H1 (cell line): ENCODE results near the gene TNFRSF8. TPM values are rescaled to one million over a fixed set of nuclear protein-coding genes. Genes with fewer than 3 reads are reported as not detected.

Source experiments
- CTCF ChIA-PET: fragments of 300-600 bp; sonication (Branson Sonifier 250); formaldehyde crosslinking; loops from one replicate; lab custom pipeline; 2021; ENCODE audit not compliant: partially characterized antibody; lab: Charles Lee
- POLR2A ChIA-PET: fragments of 300-600 bp; sonication (Branson Sonifier 250); formaldehyde crosslinking; loops from one replicate; lab custom pipeline; 2021; ENCODE audit warnings: inconsistent platforms; ENCODE audit not compliant: partially characterized antibody; lab: Charles Lee
- DNase-seq, 2 experiments: peaks; one replicate each; pipeline versions ENCODE4 v3.0.0 to v3.0.0-alpha.2; 2010 to 2022; ENCODE audit warnings: low spot score in 2 of 2, low read depth in 1 of 2, mixed read lengths in 1 of 2
- FAIRE-seq: peaks from 2 replicates; lab custom pipeline; 2011; peaks lifted over from hg19 to GRCh38; lab: Jason Lieb, UNC
- H2AFZ ChIP-seq: 2 replicates; pipeline ENCODE4 v1.8.1; 2012; ENCODE audit warnings: low read length, inconsistent platforms
- H2AK5ac ChIP-seq: 2 replicates; pipeline ENCODE4 v1.6.1; 2013; ENCODE audit warnings: low read depth, low read length
- H2BK120ac ChIP-seq: replicated peaks from 2 replicates; pipeline ENCODE3; 2013; ENCODE audit warnings: low read depth, low read length, inconsistent platforms
- H2BK12ac ChIP-seq: 2 replicates; pipeline ENCODE4 v1.6.1; 2013; ENCODE audit warnings: low read depth, low read length
- H2BK15ac ChIP-seq: 2 replicates; pipeline ENCODE4 v1.6.1; 2013; ENCODE audit warnings: low read length
- H2BK20ac ChIP-seq: 2 replicates; pipeline ENCODE4 v1.6.1; 2013; ENCODE audit warnings: low read length
- H2BK5ac ChIP-seq: 2 replicates; pipeline ENCODE4 v1.6.1; 2013; ENCODE audit warnings: low read depth, low read length
- H3K14ac ChIP-seq: 2 replicates; pipeline ENCODE4 v1.6.1; 2013; ENCODE audit warnings: inconsistent platforms; ENCODE audit not compliant: insufficient read length
- H3K18ac ChIP-seq: 2 replicates; pipeline ENCODE4 v1.6.1; 2013; ENCODE audit warnings: low read length; ENCODE audit errors: extremely low read depth
- H3K23ac ChIP-seq: 2 replicates; pipeline ENCODE4 v1.6.1; 2013; ENCODE audit warnings: inconsistent platforms; ENCODE audit not compliant: insufficient read length
- H3K23me2 ChIP-seq: 2 replicates; pipeline ENCODE4 v1.6.1; 2013; ENCODE audit warnings: low read depth, low read length
- H3K27ac ChIP-seq: 2 replicates; pipeline ENCODE4 v1.6.1; 2011; ENCODE audit warnings: low read depth, low read length, inconsistent platforms
- H3K27me3 ChIP-seq, 4 experiments: replicated peaks in 1 of 4; 1 replicate in 1 of 4; 2 replicates in 3 of 4; pipeline versions ENCODE4 v1.6.1 to v1.8.1; 2011 to 2013; ENCODE audit warnings: low read length in 3 of 4, mild to moderate bottlenecking in 3 of 4, inconsistent platforms in 2 of 4, mixed read lengths in 2 of 4, moderate library complexity in 1 of 4; ENCODE audit not compliant: control insufficient read depth in 3 of 4, insufficient read depth in 3 of 4; ENCODE audit errors: extremely low read depth in 1 of 4
- H3K36me3 ChIP-seq, 4 experiments: 2 replicates each; pipeline versions ENCODE4 v1.6.1 to v1.8.1; 2011 to 2013; ENCODE audit warnings: mild to moderate bottlenecking in 4 of 4, low read length in 3 of 4, moderate library complexity in 2 of 4, control low read depth in 1 of 4, inconsistent platforms in 1 of 4; ENCODE audit not compliant: insufficient read depth in 4 of 4, control insufficient read depth in 2 of 4
- H3K4ac ChIP-seq: replicated peaks from 2 replicates; pipeline ENCODE3; 2013; ENCODE audit warnings: low read length, low read depth, mixed read lengths, inconsistent platforms; ENCODE audit not compliant: insufficient read length
- H3K4me1 ChIP-seq, 4 experiments: replicated peaks in 1 of 4; 1 replicate in 1 of 4; 2 replicates in 3 of 4; pipeline versions ENCODE4 v1.6.1 to v1.8.1; 2011 to 2013; ENCODE audit warnings: low read length in 3 of 4, inconsistent platforms in 2 of 4, mixed read lengths in 1 of 4; ENCODE audit not compliant: insufficient read depth in 4 of 4, control insufficient read depth in 3 of 4
- H3K4me2 ChIP-seq, 2 experiments: 2 replicates each; pipeline versions ENCODE4 v1.6.1 to v1.8.1; 2011 to 2013; ENCODE audit warnings: low read depth in 2 of 2, low read length in 2 of 2, control low read depth in 1 of 2, inconsistent platforms in 1 of 2, mild to moderate bottlenecking in 1 of 2; ENCODE audit not compliant: insufficient read depth in 1 of 2
- H3K4me3 ChIP-seq, 4 experiments: fragments of 200-600, 300-600 bp in 1 of 4; sonication (generic), shearing (Covaris generic), sonication (Bioruptor Twin) in 1 of 4; 2 replicates each; pipeline versions ENCODE4 v1.5.1 to v1.8.1; 2011 to 2016; ENCODE audit warnings: low read length in 4 of 4, low read depth in 3 of 4, control low read depth in 2 of 4, inconsistent platforms in 2 of 4, mild to moderate bottlenecking in 2 of 4, mixed read lengths in 1 of 4, moderate library complexity in 1 of 4; ENCODE audit not compliant: insufficient read depth in 2 of 4; ENCODE audit errors: extremely low read depth in 1 of 4
- H3K56ac ChIP-seq: replicated peaks from 2 replicates; pipeline ENCODE3; 2013; ENCODE audit warnings: low read depth, mild to moderate bottlenecking, mixed read lengths, low read length, inconsistent platforms; ENCODE audit not compliant: insufficient read length
- H3K79me1 ChIP-seq: 2 replicates; pipeline ENCODE4 v1.6.1; 2013; ENCODE audit warnings: low read depth, low read length, control low read depth
- H3K79me2 ChIP-seq, 2 experiments: 2 replicates each; pipeline versions ENCODE4 v1.6.1 to v1.8.1; 2012 to 2013; ENCODE audit warnings: low read length in 2 of 2, mild to moderate bottlenecking in 2 of 2, inconsistent platforms in 1 of 2; ENCODE audit not compliant: insufficient read depth in 2 of 2, control insufficient read depth in 1 of 2
- H3K9ac ChIP-seq, 4 experiments: replicated peaks in 1 of 4; 1 replicate in 1 of 4; 2 replicates in 3 of 4; pipeline versions ENCODE4 v1.6.1 to v1.8.1; 2011 to 2013; ENCODE audit warnings: low read depth in 3 of 4, low read length in 3 of 4, control low read depth in 2 of 4, mild to moderate bottlenecking in 2 of 4, moderate library complexity in 2 of 4, inconsistent platforms in 1 of 4; ENCODE audit errors: extremely low read depth in 1 of 4
- H3K9me3 ChIP-seq, 2 experiments: 2 replicates each; pipeline versions ENCODE4 v1.6.1 to v1.8.1; 2012 to 2013; ENCODE audit warnings: mild to moderate bottlenecking in 2 of 2, moderate library complexity in 2 of 2, control low read depth in 1 of 2, inconsistent platforms in 1 of 2, low read depth in 1 of 2, low read length in 1 of 2, mixed read lengths in 1 of 2; ENCODE audit not compliant: insufficient read depth in 2 of 2
- H4K20me1 ChIP-seq, 2 experiments: replicated peaks in 1 of 2; 2 replicates each; pipeline versions ENCODE3 to v1.8.1; 2011 to 2013; ENCODE audit warnings: inconsistent platforms in 2 of 2, low read length in 2 of 2, mild to moderate bottlenecking in 1 of 2; ENCODE audit not compliant: insufficient read depth in 2 of 2, control insufficient read depth in 1 of 2
- H4K5ac ChIP-seq: 2 replicates; pipeline ENCODE4 v1.6.1; 2013; ENCODE audit warnings: low read length, low read depth, mixed read lengths, inconsistent platforms; ENCODE audit not compliant: insufficient read length
- H4K8ac ChIP-seq: 2 replicates; pipeline ENCODE4 v1.8.0; 2013; ENCODE audit warnings: mild to moderate bottlenecking, moderate library complexity, low read length, inconsistent platforms; ENCODE audit not compliant: insufficient read depth; ENCODE audit errors: extremely low read depth
- H4K91ac ChIP-seq: replicated peaks from 2 replicates; pipeline ENCODE3; 2013; ENCODE audit warnings: low read length, mixed read lengths, inconsistent platforms; ENCODE audit not compliant: insufficient read length
- CBX8 ChIP-seq: fragments of 300-800, 300-1000 bp; sonication (generic); IDR thresholded peaks from 2 replicates; pipeline ENCODE4 v1.7.1; 2016; ENCODE audit warnings: low read depth, low read length, borderline replicate concordance
- CTBP2 ChIP-seq: IDR thresholded peaks from 2 replicates; pipeline ENCODE4 v1.7.0; 2011; ENCODE audit warnings: borderline replicate concordance, mild to moderate bottlenecking, moderate library complexity, mixed read lengths, low read length; ENCODE audit not compliant: insufficient read depth, insufficient read length
- GTF2F1 ChIP-seq: IDR thresholded peaks from 2 replicates; pipeline ENCODE4 v1.6.1; 2012; ENCODE audit warnings: low read depth, low read length, improper control_type of control experiment, borderline replicate concordance
- POU5F1 ChIP-seq: IDR thresholded peaks from 2 replicates; pipeline ENCODE4 v1.6.1; 2011; ENCODE audit warnings: low read depth, mild to moderate bottlenecking, low read length, moderate library complexity
- SIN3A ChIP-seq, 2 experiments: IDR thresholded peaks in 1 of 2; conservative IDR thresholded peaks in 1 of 2; 2 replicates each; pipeline ENCODE4 v1.6.1; 2011 to 2012; ENCODE audit warnings: low read length in 2 of 2, improper control_type of control experiment in 1 of 2, low read depth in 1 of 2, mild to moderate bottlenecking in 1 of 2
- TAF7 ChIP-seq: optimal IDR thresholded peaks from 2 replicates; pipeline ENCODE3; 2011; ENCODE audit warnings: low read depth, mild to moderate bottlenecking, inconsistent platforms, low read length, moderate library complexity, borderline replicate concordance
- WGBS, 2 experiments: shearing (Covaris generic) in 1 of 2; methylation state at CpG; one replicate each; pipeline versions ENCODE4 v1.1.6 to v1.1.7; 2013 to 2015; ENCODE audit warnings: low lambda C conversion rate in 2 of 2, mixed read lengths in 2 of 2, inconsistent platforms in 1 of 2, low coverage in 1 of 2, missing lambda C conversion rate in 1 of 2; ENCODE audit not compliant: insufficient replicate concordance in 2 of 2, insufficient coverage in 1 of 2, insufficient read length in 1 of 2; ENCODE audit errors: extremely low coverage in 1 of 2, missing lambda C conversion rate in 1 of 2; 5-methylcytosine and 5-hydroxymethylcytosine counted together
- polyA plus RNA-seq, 7 experiments: library from polyadenylated mRNA; depleted of rRNA in 3 of 7; stranded (reverse) in 5 of 7; unstranded in 2 of 7; fragments of >200 nt in 5 of 7; fragments of 200-250 nt in 2 of 7; gene quantifications; 1 replicate in 5 of 7; 2 replicates in 1 of 7; 4 replicates in 1 of 7; pipeline versions ENCODE4 v1.2.1 to v1.2.3, GENCODE V29; 2011 to 2013; ENCODE audit warnings: missing spikeins in 2 of 7, mixed read lengths in 2 of 7
- total RNA-seq: library from RNA; stranded (reverse); fragmentation: NEBNext Ultra II Directional; extraction: Animal tissue kit (Norgen Biotek cat#: 25700); gene quantifications from 2 replicates; pipeline ENCODE4 v1.2.1, GENCODE V29; 2021

TNFRSF8 gene
- total and polyA plus RNA-seq, 2 of the 8 experiments (the other 6 are each of a cell fraction or from before 2014, with no cell fraction given): 23.2 to 32.7 TPM

DNA sequence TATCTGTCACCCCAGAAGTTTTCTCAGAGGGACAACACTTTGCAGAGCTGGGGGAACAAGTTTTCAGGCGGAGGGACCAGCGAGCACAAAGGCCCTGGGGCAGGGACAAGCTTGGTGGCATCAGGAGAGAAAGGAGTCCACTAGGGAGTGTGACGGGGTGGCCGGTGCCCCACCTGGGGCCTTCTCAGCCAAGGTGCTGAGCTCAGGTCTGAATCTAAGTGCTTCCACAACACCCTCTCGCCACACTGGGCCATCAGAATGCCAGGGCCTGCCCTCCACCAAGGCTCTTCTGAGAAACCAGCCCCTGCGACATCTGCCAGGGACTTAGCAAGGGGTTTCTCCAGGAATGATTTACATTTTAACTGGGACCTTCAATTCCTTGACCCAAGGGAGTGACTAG, 7.8 kb upstream of the TNFRSF8 start:
- no peak overlapping the region for H4K5ac ChIP-seq
- no peak overlapping the region for H2BK15ac ChIP-seq
- no peak overlapping the region for H3K9ac ChIP-seq
- H2AFZ ChIP-seq: no peak overlapping the region
- H4K91ac ChIP-seq: no peak overlapping the region
- no peak overlapping the region for H3K56ac ChIP-seq
- H3K23me2 ChIP-seq: no peaks in the 10 kb centered on the region
- no peaks in the 10 kb centered on the region; a peak in 1 of 7 replicates for H3K27me3 ChIP-seq
- peaks cover 0 to 7% (median 3%) of the 10 kb centered on the region in 4 experiments; a peak in 3 of 7 replicates for H3K4me1 ChIP-seq
- no peak for DNase-seq
- no peak overlapping the region for H3K4ac ChIP-seq
- no peak overlapping the region for H2BK20ac ChIP-seq
- H3K79me2 ChIP-seq: no peaks in the 10 kb centered on the region
- no peak overlapping the region for H3K4me2 ChIP-seq
- POLR2A ChIA-PET: interaction anchor here (0.9 to 2.6 kb wide), 4 partner anchors 8 to 146 kb away, joined by 3 to 6 read pairs (median 4); partner anchors contain the start of gene TNFRSF8
- no peak overlapping the region for H3K23ac ChIP-seq
- CTCF ChIA-PET: interaction anchor here (0.7 to 3.3 kb wide), 4 partner anchors 10 to 24 kb away, joined by 3 to 21 read pairs (median 4); no protein-coding TSS in a partner anchor
- no peak overlapping the region for H2BK5ac ChIP-seq
- H3K14ac ChIP-seq: no peak overlapping the region
- no peak overlapping the region for H2BK120ac ChIP-seq
- no peak overlapping the region for H2BK12ac ChIP-seq
- H3K79me1 ChIP-seq: no peaks in the 10 kb centered on the region
- FAIRE-seq: no peak
- no peaks in the 10 kb centered on the region for H3K9me3 ChIP-seq
- no peak overlapping the region for H2AK5ac ChIP-seq
- H3K27ac ChIP-seq: no peak overlapping the region
- no peaks in the 10 kb centered on the region for H4K20me1 ChIP-seq
- no peaks in the 10 kb centered on the region for H3K36me3 ChIP-seq
- no peak overlapping the region; the same call in 1 of the 2 replicates for H3K18ac ChIP-seq
- H4K8ac ChIP-seq: no peak overlapping the region
- WGBS, 2 experiments: 90% methylated on average over 6 of the region's 6 CpGs; no CpG with 5 or more reads in 1 of the 2 experiments
- no peak overlapping the region for H3K4me3 ChIP-seq
- no peak for TF ChIP-seq CTBP2
- TF ChIP-seq POU5F1: no peak
- no peak for TF ChIP-seq GTF2F1
- TF ChIP-seq CBX8: no peak
- TF ChIP-seq SIN3A (conservative IDR thresholded peaks at IDR 0.05 in 1 of 2, IDR thresholded peaks at IDR 0.05 in 1 of 2; ENCODE audit: low read depth in 1 of 2, low read length in 2 of 2): no peak
- no peak for TF ChIP-seq TAF7
